ENCODE results near the gene ZNF829.
A peak's percentile ranks its signal among the peaks of the same experiment; 100 is the strongest.

ZNF829 gene

DNA sequence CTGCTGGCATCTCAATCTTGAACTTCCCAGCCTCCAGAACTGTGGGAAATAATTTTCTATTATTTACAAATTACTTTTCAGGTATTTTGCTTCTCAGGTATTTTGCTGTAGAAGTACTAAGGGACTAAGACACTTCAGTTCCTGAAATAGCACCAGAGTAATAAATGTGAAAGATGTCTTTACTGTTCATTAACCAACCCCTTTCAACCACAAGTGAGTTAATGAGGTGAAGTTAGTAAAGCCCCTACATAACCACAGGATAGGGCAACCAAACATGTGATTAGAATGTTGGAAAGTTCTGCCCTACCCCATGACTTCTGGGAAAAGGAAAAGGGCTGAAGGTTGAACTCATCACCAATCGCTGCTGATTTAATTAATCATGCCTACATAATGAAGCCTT, 68.1 kb downstream of the ZNF829 start:
- Histone ChIP-seq H3K4me2 (peak overlapping the region in 7 of 11 experiments; percentile 78 to 96 (median 85); a peak in 6 of 22 replicates), H3K27me3 (no peaks in the 10 kb centered on the region), H3K9ac (no peak overlapping the region), H3K4me3 (peak overlapping the region in 5 of 10 experiments; percentile 79 to 95 (median 88); a peak in 5 of 20 replicates), H3K4me1 (peaks cover 13 to 23% (median 20%) of the 10 kb centered on the region in 10 experiments), H3K36me3 (peaks cover 57 to 73% (median 66%) of the 10 kb centered on the region in 11 experiments), H3K27ac (peak overlapping the region in 1 of 11 experiments; percentile 87; a peak in 1 of 22 replicates), H4K20me1 (no peaks in the 10 kb centered on the region), H3K9me3 (replicated peaks in 1 of 11) (peaks cover 54 to 72% (median 67%) of the 10 kb centered on the region in 11 experiments)
- no peak for TF ChIP-seq Cebpa-rat (IDR thresholded peaks at IDR 0.05)

- H3K27ac ChIP-seq, result peak overlapping the region in 10 of 11 experiments; percentile 71 to 93 (median 87); a peak in 16 of 22 replicates
- H3K4me3 ChIP-seq, result peak overlapping the region; percentile 68 to 83 (median 72); a peak in 19 of 20 replicates
- H3K27me3 ChIP-seq, result no peaks in the 10 kb centered on the region
- no peak for TF ChIP-seq Cebpa-rat (IDR thresholded peaks at IDR 0.05)
- peaks cover 68 to 95% (median 77%) of the 10 kb centered on the region in 11 experiments for H3K9me3 ChIP-seq (replicated peaks in 1 of 11)
- H3K9ac ChIP-seq, result peak overlapping the region; percentile 80 to 91 (median 88); a peak in 19 of 22 replicates
- H3K4me1 ChIP-seq, result peaks cover 13 to 20% (median 16%) of the 10 kb centered on the region in 10 experiments; a peak in 18 of 20 replicates
- no peaks in the 10 kb centered on the region for H4K20me1 ChIP-seq
- peaks cover 59 to 84% (median 72%) of the 10 kb centered on the region in 11 experiments for H3K36me3 ChIP-seq
- H3K4me2 ChIP-seq, result peak overlapping the region; percentile 71 to 96 (median 87)
These were observed 77.2 kb downstream of the ZNF829 start for GRCh38 chr19:36838784-36839324.

Data from BLaER1 treated with 17β-estradiol and CSF1 and Interleukin-3, amounts not matched to agents 10 nM and 100 nM (cell line).